Heart right ventricle (tissue), 16 donors: ENCODE data around the gene ANKMY2. TPM values are rescaled to one million over a fixed set of nuclear protein-coding genes. Genes with fewer than 3 reads are reported as not detected.
A peak's percentile ranks its signal among the peaks of the same experiment; 100 is the strongest.

Experiments
- ATAC-seq, 8 donors: fragments of 200-7000 bp; cut with Tn5 transposase; one replicate each; pipeline ENCODE4 v1.9.1; 2020; ENCODE audit warnings: mild to moderate bottlenecking in 8 of 8, moderate library complexity in 8 of 8, moderate number of reproducible peaks in 1 of 8
- DNase-seq, 2 donors: peaks; one replicate each; pipeline ENCODE4 v3.0.0-alpha.2; 2020
- H3K27ac ChIP-seq, 10 donors: fragments of 200-600 bp; sonication (generic) in 2 of 10; one replicate each; pipeline versions ENCODE4 v1.5.0 to v1.8.0; 2020 to 2022; ENCODE audit warnings: mild to moderate bottlenecking in 3 of 10
- H3K27me3 ChIP-seq, 7 donors: fragments of 200-600 bp; one replicate each; pipeline ENCODE4 v1.8.0; 2021 to 2022; ENCODE audit warnings: mild to moderate bottlenecking in 2 of 7
- H3K36me3 ChIP-seq, 9 donors: fragments of 200-600 bp; sonication (generic) in 1 of 9; one replicate each; pipeline versions ENCODE4 v1.5.0 to v1.8.0; 2020 to 2022; ENCODE audit warnings: mild to moderate bottlenecking in 2 of 9
- H3K4me1 ChIP-seq, 9 donors: fragments of 200-600 bp; sonication (generic) in 1 of 9; one replicate each; pipeline versions ENCODE4 v1.5.0 to v1.8.0; 2020 to 2022; ENCODE audit warnings: mild to moderate bottlenecking in 4 of 9
- H3K4me3 ChIP-seq, 10 donors: fragments of 200-600 bp; sonication (generic) in 2 of 10; one replicate each; pipeline versions ENCODE4 v1.5.0 to v1.8.0; 2020 to 2022; ENCODE audit warnings: mild to moderate bottlenecking in 7 of 10, moderate library complexity in 2 of 10
- H3K9me3 ChIP-seq, 11 donors: fragments of 200-600 bp in 10 of 11; sonication (generic) in 2 of 11; one replicate each; pipeline versions ENCODE4 v1.5.0 to v1.8.0; 2013 to 2022; ENCODE audit warnings: mild to moderate bottlenecking in 2 of 11, control low read depth in 1 of 11, moderate library complexity in 1 of 11
- CTCF ChIP-seq, 9 donors: fragments of 200-600 bp; sonication (generic) in 2 of 9; IDR thresholded peaks; one replicate each; pipeline versions ENCODE4 v1.5.0 to v1.8.0; 2021 to 2022; ENCODE audit warnings: antibody characterized with exemption in 9 of 9, mild to moderate bottlenecking in 5 of 9, moderate library complexity in 1 of 9
- WGBS, 2 donors: extraction: QIAGEN DNeasy Blood & Tissue Kit; methylation state at CpG; one replicate each; pipeline ENCODE4 v1.1.7; 2013; ENCODE audit warnings: inconsistent platforms in 1 of 2; 5-methylcytosine and 5-hydroxymethylcytosine counted together
- intact Hi-C, 10 donors: fragments of 100-400 bp; cut with DNase I; formaldehyde crosslinking; loops; one replicate each; pipeline versions ENCODE4 v1.11.1 to v1.14.2; 2022
- polyA plus RNA-seq, 2 donors: library from polyadenylated mRNA; stranded (reverse); fragments of 200-250 nt; gene quantifications; one replicate each; pipeline ENCODE4 v1.2.3, GENCODE V29; 2013
- total RNA-seq, 10 donors: library from RNA; stranded (reverse); fragmentation: NEBNext Ultra II Directional in 3 of 10; extraction: Animal tissue kit (Norgen Biotek cat#: 25700) in 3 of 10; gene quantifications; one replicate each; pipeline versions ENCODE4 v1.2.1 to v1.2.4, GENCODE V29; 2021 to 2023
- donor health status: Arrhythmogenic right ventricular cardiomyopathy.
- donor health status: ischemic (EF 13 %, LVEDD 7.1; RV severe dilation, severe dysfunction).
- donor health status: healthy with polysubstance abuse.
- donor health status: DM: no; HTN: yes; CAD: no.
- donor health status: DM: no; HTN: no; CAD: no.
- donor health status: ischemic (EF 25% LVEDD 6.9; RV normal size, moderate dysfunction).
- donor health status: ischemic (EF 25% LVEDD 5.7; RV mildly dilated, moderate dysfunction).
- donor health status: healthy.
- donor health status: DM: yes; HTN: yes; CAD: no.
- donor health status: Ischemic cardiomyopathy.
- donor health status: ischemic (EF 35%, LVEDD 5.7; RV mildly dilated, moderate dysfunction).
- donor health status: nonischemic (EF 11% LVEDD 7.7; RV severe dilation, severe dysfunction).
- donor health status: DM: yes; HTN: yes; CAD: no.
- donor health status: PGD.
- donor health status: ischemic (EF 29% LVEDD 5.4; RV normal size, mild dysfunction).
- donor health status: nonischemic (EF 23%, LVEDD 6.1; RV moderate dilation, normal function).

ANKMY2 gene
- total and polyA plus RNA-seq, 12 donors: 10.7 to 46.7 (median 32.8) TPM

GRCh38 chr7:16644636-16645592, 640 bp downstream of the ANKMY2 start:
- intact Hi-C loops: loop anchor here in 3 of 10 donors (5.0 to 10.0 kb wide), 3 partner anchors 50 to 107 kb away; partner anchors contain the start of gene TSPAN13 (in 1 of the 3)

GRCh38 chr7:16644157-16644556, 1.4 kb downstream of the ANKMY2 start:
- TF ChIP-seq CTCF (IDR thresholded peaks at IDR 0.05): no peak
- peaks cover 6 to 76% (median 48%) of the 10 kb centered on the region in 9 donors for H3K4me1 ChIP-seq
- ATAC-seq: no peak
- peaks cover 0 to 6% (median 0%) of the 10 kb centered on the region in 9 donors for H3K36me3 ChIP-seq
- intact Hi-C loops: loop anchor here in 1 of 10 donors (10.0 kb wide), 1 partner anchor 51 kb away; no protein-coding TSS in a partner anchor
- H3K4me3 ChIP-seq: peak overlapping the region; percentile 65 to 96 (median 90)
- H3K9me3 ChIP-seq: no peaks in the 10 kb centered on the region
- 50 to 62% methylated on average over 4 of the region's 4 CpGs for WGBS, 2 donors
- peak overlapping the region in 9 of 10 donors; percentile 88 to 98 (median 92) for H3K27ac ChIP-seq
- no peak for DNase-seq
- no peaks in the 10 kb centered on the region for H3K27me3 ChIP-seq

More at GRCh38 chr7:16644636-16645592, 640 bp downstream of the ANKMY2 start:
- Histone ChIP-seq H3K4me3 (peak overlapping the region; percentile 65 to 96 (median 90)), H3K27ac (peak overlapping the region; percentile 73 to 98 (median 92)), H3K36me3 (peaks cover 0 to 6% (median 0%) of the 10 kb centered on the region in 9 donors), H3K4me1 (peaks cover 6 to 78% (median 56%) of the 10 kb centered on the region in 9 donors), H3K9me3 (no peaks in the 10 kb centered on the region), H3K27me3 (no peaks in the 10 kb centered on the region)
- DNase-seq: peak; percentile 45 to 56
- ATAC-seq: peak; percentile 18 to 66 (median 40)
- 0 to 1% methylated on average over 57 of the region's 57 CpGs for WGBS, 2 donors
- no peak for TF ChIP-seq CTCF (IDR thresholded peaks at IDR 0.05)

GRCh38 chr7:16638282-16639280, 7.0 kb downstream of the ANKMY2 start:
- DNase-seq (no peak), ATAC-seq (peak in 6 of 8 donors; percentile 19 to 63 (median 26))
- intact Hi-C loops: loop anchor here in 1 of 10 donors (10.0 kb wide), 1 partner anchor 56 kb away; no protein-coding TSS in a partner anchor
- Histone ChIP-seq H3K9me3 (no peaks in the 10 kb centered on the region), H3K4me3 (no peak overlapping the region), H3K27ac (peak overlapping the region in 8 of 10 donors; percentile 4 to 72 (median 39)), H3K4me1 (peaks cover 5 to 88% (median 51%) of the 10 kb centered on the region in 9 donors), H3K27me3 (no peaks in the 10 kb centered on the region), H3K36me3 (peaks cover 0 to 28% (median 0%) of the 10 kb centered on the region in 9 donors)
- TF ChIP-seq CTCF (IDR thresholded peaks at IDR 0.05): no peak
- WGBS, 2 donors: 40 to 47% methylated on average over 7 of the region's 7 CpGs
